ENCODE measurements around the gene PAXIP1. TPM values are rescaled to one million over a fixed set of nuclear protein-coding genes. Genes with fewer than 3 reads are reported as not detected.

Gene PAXIP1
- total RNA-seq, 1 experiment from 2014 or later, result 4.7 TPM

Other genes with a start within 250 kb of the PAXIP1 start
- gene HTR5A, start 67.2 kb upstream of the PAXIP1 start, total RNA-seq (2014; rRNA removed; shearing (Covaris generic); ENCODE audit: low replicate concordance), result not detected in 2 replicates